ENCODE results near the gene FAM168A.

DNA sequence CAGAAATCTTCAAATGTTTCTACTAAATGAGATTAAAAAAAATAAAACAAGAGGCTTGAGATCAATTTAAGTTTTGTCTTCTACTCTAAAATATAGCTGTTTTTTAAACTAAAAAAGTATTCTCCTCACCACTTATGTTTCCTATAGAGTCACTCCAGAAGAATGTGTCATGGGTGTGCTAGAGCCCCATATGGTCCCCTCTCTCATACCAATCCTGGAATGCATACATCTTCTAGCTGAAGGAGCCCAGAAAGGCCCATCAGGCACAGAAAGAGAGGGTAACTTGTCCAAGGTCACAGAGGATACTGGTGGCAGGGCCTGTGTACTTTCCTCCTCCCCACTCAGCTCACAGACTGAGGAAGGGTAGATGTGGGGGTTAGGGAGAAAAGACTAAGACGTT is 187.3 kb downstream of the FAM168A start:
- TF ChIP-seq MYC (IDR thresholded peaks at IDR 0.05; ENCODE audit: low read depth, low read length): no peak
- TF ChIP-seq CTCF (IDR thresholded peaks at IDR 0.05; ENCODE audit: low read depth, low read length): no peak
- TF ChIP-seq MAX (IDR thresholded peaks at IDR 0.05; ENCODE audit: low read depth, low read length): no peak
